Measurements from ENCODE around the gene COL27A1.

GRCh38 chr9:114357911-114358328, 202.6 kb downstream of the COL27A1 start:
- TF ChIP-seq POLR2AphosphoS5 (IDR thresholded peaks at IDR 0.05) (no peak), CTCF (IDR thresholded peaks at IDR 0.05) (no peak), POLR2A (IDR thresholded peaks at IDR 0.05) (no peak)

Data from prostate gland (tissue), 2 donors.